Measurements from ENCODE around the gene TRABD2A. TPM values are rescaled to one million over a fixed set of nuclear protein-coding genes. Genes with fewer than 3 reads are reported as not detected.

Gene TRABD2A
- total and polyA plus RNA-seq, 2 of the 13 experiments (the other 11 are each of a cell fraction or from before 2014, with no cell fraction given), result 0.15 TPM; not detected in 1

DNA sequence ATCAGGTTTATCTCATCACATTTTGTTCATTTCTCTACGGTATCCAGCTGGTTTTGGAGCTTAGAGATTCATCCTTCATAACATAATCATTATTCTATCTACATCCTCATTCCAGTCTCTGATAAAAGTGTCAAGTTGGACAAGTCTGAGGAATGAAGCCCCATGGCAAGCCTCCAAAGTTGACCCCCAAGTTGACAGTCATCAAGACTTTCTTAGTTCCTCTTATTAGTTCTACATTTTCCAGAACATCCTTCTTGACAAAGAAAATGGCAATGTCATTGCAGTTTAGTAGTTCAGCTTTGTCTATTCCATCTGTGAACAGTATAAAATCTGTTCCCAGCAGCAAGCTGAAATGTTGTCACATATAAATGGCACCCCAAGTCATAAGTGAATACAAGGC is 20.1 kb upstream of the TRABD2A start:
- FAIRE-seq (no peak), DNase-seq (ENCODE audit: low spot score) (no peak), ATAC-seq (no peak)
- Histone ChIP-seq H4K20me1 (ENCODE audit: insufficient read depth, low read length) (no peaks in the 10 kb centered on the region), H3K4me2 (ENCODE audit: low read depth, low read length) (no peak overlapping the region), H3K79me2 (ENCODE audit: insufficient read depth, low read length) (peaks cover 4% of the 10 kb centered on the region), H3K4me3 (replicated peaks in 1 of 3; ENCODE audit: insufficient read depth in 1 of 3, low read depth in 2 of 3, low read length in 3 of 3) (no peak overlapping the region), H3K36me3 (replicated peaks in 1 of 2; ENCODE audit: control insufficient read depth in 1 of 2, insufficient read depth in 2 of 2, low read length in 2 of 2) (no peaks in the 10 kb centered on the region), H3K27me3 (ENCODE audit: control insufficient read depth in 1 of 2, insufficient read depth in 2 of 2, low read length in 2 of 2) (peaks cover 2 to 42% of the 10 kb centered on the region in 2 experiments; a peak in 2 of 5 replicates), H3K27ac (ENCODE audit: extremely low read length, insufficient read depth, low read length) (no peak overlapping the region), H2AFZ (ENCODE audit: low read length) (no peak overlapping the region), H3K9me3 (ENCODE audit: low read length) (no peaks in the 10 kb centered on the region), H3K9ac (ENCODE audit: insufficient read depth, low read depth, low read length) (no peak overlapping the region), H3K4me1 (ENCODE audit: insufficient read depth, low read length) (peaks cover 8% of the 10 kb centered on the region)
- intact Hi-C loops (cut with micrococcal nuclease; ENCODE audit: unreplicated experiment), result no loop called here
- in situ Hi-C loops (cut with HindIII; ENCODE audit: extremely low pct_ligation_motif_present, low pct_unique_long_range_greater_than_20kb), result no loop called here
- TF ChIP-seq, protein P1, sequence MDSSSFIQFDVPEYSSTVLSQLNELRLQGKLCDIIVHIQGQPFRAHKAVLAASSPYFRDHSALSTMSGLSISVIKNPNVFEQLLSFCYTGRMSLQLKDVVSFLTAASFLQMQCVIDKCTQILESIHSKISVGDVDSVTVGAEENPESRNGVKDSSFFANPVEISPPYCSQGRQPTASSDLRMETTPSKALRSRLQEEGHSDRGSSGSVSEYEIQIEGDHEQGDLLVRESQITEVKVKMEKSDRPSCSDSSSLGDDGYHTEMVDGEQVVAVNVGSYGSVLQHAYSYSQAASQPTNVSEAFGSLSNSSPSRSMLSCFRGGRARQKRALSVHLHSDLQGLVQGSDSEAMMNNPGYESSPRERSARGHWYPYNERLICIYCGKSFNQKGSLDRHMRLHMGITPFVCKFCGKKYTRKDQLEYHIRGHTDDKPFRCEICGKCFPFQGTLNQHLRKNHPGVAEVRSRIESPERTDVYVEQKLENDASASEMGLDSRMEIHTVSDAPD (CRISPR knock-in tag; IDR thresholded peaks at IDR 0.05), result no peak
- TF ChIP-seq SYNCRIP (IDR thresholded peaks at IDR 0.05; ENCODE audit: insufficient read depth, low read depth, low read length) (no peak), EP300 (IDR thresholded peaks at IDR 0.05; ENCODE audit: low read depth in 2 of 2, low read length in 2 of 2) (no peak), EP300 (CRISPR knock-in tag; IDR thresholded peaks at IDR 0.05; ENCODE audit: borderline replicate concordance) (no peak), CBFB (CRISPR knock-in tag; IDR thresholded peaks at IDR 0.05) (no peak), ZSCAN25 (CRISPR knock-in tag; IDR thresholded peaks at IDR 0.05) (no peak), ASH2L (IDR thresholded peaks at IDR 0.05; ENCODE audit: insufficient read length, low read depth, low read length) (no peak), ZNF383 (CRISPR knock-in tag; IDR thresholded peaks at IDR 0.05; ENCODE audit: borderline replicate concordance) (no peak), MAF1 (CRISPR knock-in tag; IDR thresholded peaks at IDR 0.05; ENCODE audit: borderline replicate concordance) (no peak), JARID2 (CRISPR knock-in tag; IDR thresholded peaks at IDR 0.05; ENCODE audit: insufficient replicate concordance) (no peak), ZNF224 (CRISPR knock-in tag; IDR thresholded peaks at IDR 0.05) (no peak), BORCS8-MEF2B (CRISPR knock-in tag; IDR thresholded peaks at IDR 0.05) (no peak), ZBTB7A (CRISPR knock-in tag; IDR thresholded peaks at IDR 0.05) (no peak), TBX2 (CRISPR knock-in tag; IDR thresholded peaks at IDR 0.05; ENCODE audit: borderline replicate concordance) (no peak), ZNF501 (CRISPR knock-in tag; IDR thresholded peaks at IDR 0.05) (no peak), ZNF264 (CRISPR knock-in tag; IDR thresholded peaks at IDR 0.05) (no peak), RBFOX2 (IDR thresholded peaks at IDR 0.05; ENCODE audit: low read depth, low read length) (no peak), ZNF792 (CRISPR knock-in tag; IDR thresholded peaks at IDR 0.05) (no peak), ZNF335 (CRISPR knock-in tag; IDR thresholded peaks at IDR 0.05) (no peak), ZNF160 (CRISPR knock-in tag; IDR thresholded peaks at IDR 0.05) (no peak), SMAD3 (CRISPR knock-in tag; IDR thresholded peaks at IDR 0.05) (no peak)
- ChIA-PET POLR2A (no interaction called here), CTCF (ENCODE audit: low intra/inter-chr PET ratio, low total read pairs) (interaction anchor here (1.3 kb wide), 1 partner anchor 24 kb away, joined by 3 read pairs; no protein-coding TSS in a partner anchor)
- 60% methylated on average over 1 of the region's 1 CpG for WGBS (ENCODE audit: low lambda C conversion rate)
- no TSS peak for BruUV-seq (replicated peaks)
